OCI-LY1 (cell line): ENCODE results near the gene TPRA1.

Experiments
- H2AFZ ChIP-seq: fragments of 200-600 bp; sonication (generic), shearing (Covaris generic); 2 replicates; pipeline ENCODE4 v1.6.0; 2014; ENCODE audit warnings: antibody characterized with exemption, mild to moderate bottlenecking, low read length
- H3F3A ChIP-seq: fragments of 200-600 bp; sonication (generic), shearing (Covaris generic); 2 replicates; pipeline ENCODE4 v1.6.0; 2014; ENCODE audit warnings: mild to moderate bottlenecking, antibody characterized with exemption, low read length, moderate library complexity; ENCODE audit not compliant: insufficient read depth
- H3K27ac ChIP-seq: fragments of 200-600 bp; sonication (generic); 2 replicates; pipeline ENCODE4 v1.5.1; 2014; ENCODE audit warnings: low read length, mixed run types, mild to moderate bottlenecking, low read depth; ENCODE audit not compliant: poor library complexity, severe bottlenecking
- H3K27me3 ChIP-seq: fragments of 200-600 bp; sonication (generic); 2 replicates; pipeline ENCODE4 v1.6.0; 2014; ENCODE audit warnings: antibody characterized with exemption, mild to moderate bottlenecking, low read length, moderate library complexity; ENCODE audit not compliant: insufficient read depth
- H3K36me3 ChIP-seq: fragments of 200-600 bp; sonication (generic); 2 replicates; pipeline ENCODE4 v1.6.1; 2014; ENCODE audit warnings: mild to moderate bottlenecking, antibody characterized with exemption, low read length, moderate library complexity, mixed read lengths; ENCODE audit not compliant: insufficient read depth
- H3K4me1 ChIP-seq: fragments of 200-600 bp; sonication (generic); 2 replicates; pipeline ENCODE4 v1.5.1; 2014; ENCODE audit warnings: mild to moderate bottlenecking, low read length, moderate library complexity; ENCODE audit not compliant: insufficient read depth, severe bottlenecking
- H3K4me2 ChIP-seq: fragments of 200-600 bp; sonication (generic), shearing (Covaris generic); 2 replicates; pipeline ENCODE4 v1.6.1; 2014; ENCODE audit warnings: low read length
- H3K4me3 ChIP-seq: fragments of 200-600 bp; sonication (generic); 2 replicates; pipeline ENCODE4 v1.5.1; 2014; ENCODE audit warnings: low read length, low read depth, mild to moderate bottlenecking, mixed read lengths; ENCODE audit not compliant: poor library complexity, severe bottlenecking
- H3K79me2 ChIP-seq: fragments of 200-600 bp; shearing (Covaris generic); 2 replicates; pipeline ENCODE4 v1.6.1; 2016; ENCODE audit warnings: mixed run types, low read length, mixed read lengths; ENCODE audit not compliant: insufficient read depth
- H3K9ac ChIP-seq: fragments of 200-600 bp; sonication (generic), shearing (Covaris generic); 2 replicates; pipeline ENCODE4 v1.6.1; 2014; ENCODE audit warnings: mild to moderate bottlenecking, low read length, mixed read lengths
- H3K9me2 ChIP-seq: fragments of 200-600 bp; sonication (generic), shearing (Covaris generic); 2 replicates; pipeline ENCODE4 v1.6.1; 2014; ENCODE audit warnings: low read depth, mild to moderate bottlenecking, low read length, mixed read lengths
- H3K9me3 ChIP-seq: fragments of 200-600 bp; shearing (Covaris generic); 2 replicates; pipeline ENCODE4 v1.6.1; 2014; ENCODE audit warnings: low read length, mixed read lengths
- H4K20me1 ChIP-seq: fragments of 200-600 bp; sonication (generic), shearing (Covaris generic); 2 replicates; pipeline ENCODE4 v1.6.0; 2016; ENCODE audit warnings: mild to moderate bottlenecking, low read length; ENCODE audit not compliant: insufficient read depth
- CTCF ChIP-seq: fragments of 200-600 bp; sonication (generic), shearing (Covaris generic); IDR thresholded peaks from 2 replicates; pipeline ENCODE4 v1.5.1; 2017; ENCODE audit warnings: mild to moderate bottlenecking, antibody characterized with exemption, low read length, moderate library complexity, mixed read lengths
- EZH2 ChIP-seq: fragments of 200-600 bp; sonication (generic), shearing (Covaris generic); IDR thresholded peaks from 2 replicates; pipeline ENCODE4 v1.8.0; 2017; ENCODE audit warnings: borderline replicate concordance, mixed run types, mild to moderate bottlenecking, antibody characterized with exemption, low read length, moderate library complexity, mixed read lengths

TPRA1 gene

GRCh38 chr3:127622031-127622430 is 31.5 kb upstream of the TPRA1 start:
- no peaks in the 10 kb centered on the region for H3K79me2 ChIP-seq
- H3K36me3 ChIP-seq = peaks cover 62% of the 10 kb centered on the region
- peaks cover 5% of the 10 kb centered on the region for H3K4me1 ChIP-seq
- no peaks in the 10 kb centered on the region for H3K9me3 ChIP-seq
- H3K27ac ChIP-seq = no peak overlapping the region
- H3K9me2 ChIP-seq = no peaks in the 10 kb centered on the region
- H3K4me2 ChIP-seq = no peak overlapping the region
- H2AFZ ChIP-seq = no peak overlapping the region
- no peaks in the 10 kb centered on the region for H3F3A ChIP-seq
- no peak for TF ChIP-seq CTCF
- TF ChIP-seq EZH2 = no peak
- H3K4me3 ChIP-seq = no peak overlapping the region
- no peaks in the 10 kb centered on the region for H4K20me1 ChIP-seq
- H3K27me3 ChIP-seq = no peaks in the 10 kb centered on the region; the same call in 1 of the 2 replicates
- no peak overlapping the region for H3K9ac ChIP-seq

- Histone ChIP-seq H3K27me3 (no peaks in the 10 kb centered on the region), H4K20me1 (no peaks in the 10 kb centered on the region), H3K79me2 (no peaks in the 10 kb centered on the region), H3K9ac (no peak overlapping the region), H3K9me3 (no peaks in the 10 kb centered on the region), H2AFZ (no peak overlapping the region), H3K4me3 (no peak overlapping the region), H3F3A (no peaks in the 10 kb centered on the region), H3K9me2 (no peaks in the 10 kb centered on the region), H3K36me3 (peaks cover 74% of the 10 kb centered on the region), H3K4me1 (no peaks in the 10 kb centered on the region), H3K4me2 (no peak overlapping the region), H3K27ac (no peak overlapping the region)
- TF ChIP-seq EZH2 = no peak
- no peak for TF ChIP-seq CTCF
These were observed 30.3 kb upstream of the TPRA1 start for GRCh38 chr3:127620637-127621375.

DNA sequence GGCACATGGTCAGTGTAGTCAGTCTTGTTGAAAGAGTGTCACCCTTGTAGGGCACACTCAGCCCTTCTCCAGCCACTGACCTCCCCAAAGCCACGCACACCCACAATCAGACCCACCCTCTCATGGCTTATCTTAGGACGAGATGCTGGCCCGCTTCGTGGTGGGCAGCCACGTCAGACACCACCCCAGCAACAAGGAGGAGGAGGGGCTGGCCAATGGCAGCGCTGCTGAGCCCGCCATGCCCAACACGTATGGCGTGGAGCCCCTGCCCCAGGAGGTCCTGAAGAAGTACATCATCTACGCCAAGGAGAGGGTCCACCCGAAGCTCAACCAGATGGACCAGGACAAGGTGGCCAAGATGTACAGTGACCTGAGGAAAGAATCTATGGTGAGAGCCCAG is 28.4 kb upstream of the TPRA1 start:
- Histone ChIP-seq H3K27ac (no peak overlapping the region), H3K36me3 (peaks cover 93% of the 10 kb centered on the region), H3F3A (no peaks in the 10 kb centered on the region)

More for the DNA sequence above, 28.4 kb upstream of the TPRA1 start:
- Histone ChIP-seq H3K27me3 (no peaks in the 10 kb centered on the region), H3K4me1 (no peaks in the 10 kb centered on the region), H3K9me2 (no peaks in the 10 kb centered on the region), H3K4me2 (no peak overlapping the region), H4K20me1 (no peaks in the 10 kb centered on the region), H3K4me3 (no peak overlapping the region), H3K9ac (no peak overlapping the region), H3K9me3 (no peaks in the 10 kb centered on the region), H2AFZ (no peak overlapping the region), H3K79me2 (no peaks in the 10 kb centered on the region)
- TF ChIP-seq EZH2 (no peak), CTCF (no peak)
